Measurements from ENCODE around the gene PSMB3.

The PSMB3 gene

DNA sequence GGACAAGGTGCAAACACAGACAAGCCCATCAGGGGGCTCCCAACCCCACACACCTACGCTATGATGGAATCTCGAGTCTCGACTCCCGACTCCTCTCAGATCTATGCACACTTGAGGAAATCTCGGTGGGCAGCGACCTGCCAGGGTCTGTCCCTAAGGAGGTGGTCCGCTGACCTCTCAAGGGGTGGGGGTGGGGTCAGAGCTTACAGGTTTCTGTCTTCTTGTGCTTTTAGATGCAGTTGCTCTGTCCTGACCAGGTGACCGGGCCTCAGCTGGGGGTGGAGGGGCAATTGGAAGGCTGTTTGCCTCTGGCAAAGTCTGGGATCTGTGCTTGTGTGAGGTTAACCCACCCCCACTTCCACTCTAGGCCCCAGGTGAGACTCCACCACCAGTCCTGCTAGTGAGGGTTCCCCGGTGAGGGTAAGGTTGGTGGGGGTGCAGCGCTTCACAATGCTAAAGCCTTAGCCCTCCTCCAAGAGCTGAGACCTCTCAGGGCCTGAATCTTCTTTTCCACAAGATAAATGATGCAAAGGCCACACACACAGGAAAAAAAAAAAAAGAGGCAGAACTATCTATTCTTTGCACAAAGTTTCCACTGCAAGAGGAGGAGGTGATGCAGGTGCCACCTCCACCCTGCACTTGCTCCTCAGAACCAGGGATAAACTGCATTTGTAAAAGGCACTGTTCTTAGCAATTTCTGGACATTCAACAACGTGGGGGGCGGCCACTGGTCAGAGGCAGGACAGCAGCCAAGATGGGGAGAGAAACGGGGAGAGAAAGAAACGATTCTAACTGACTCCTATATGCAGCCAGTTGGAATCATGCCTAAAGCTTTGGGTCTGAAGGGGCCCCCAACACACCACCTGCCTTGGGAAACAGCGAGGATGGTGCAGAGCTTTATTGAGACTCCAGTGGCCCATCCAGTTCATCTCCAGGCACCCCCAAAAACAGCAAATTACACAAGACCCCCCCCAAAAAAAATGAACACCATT, 18.3 kb upstream of the PSMB3 start:
- peak; percentile 68 for DNase-seq (ENCODE audit: low spot score)

GRCh38 chr17:38735161-38735997, 17.2 kb upstream of the PSMB3 start:
- peak; percentile 66 for DNase-seq (ENCODE audit: low spot score)

- no peak for DNase-seq (ENCODE audit: low spot score)
These were observed 14.4 kb upstream of the PSMB3 start for GRCh38 chr17:38738007-38738662.

GRCh38 chr17:38738686-38739085, 13.9 kb upstream of the PSMB3 start:
- no peak for DNase-seq (ENCODE audit: low spot score)

DNA sequence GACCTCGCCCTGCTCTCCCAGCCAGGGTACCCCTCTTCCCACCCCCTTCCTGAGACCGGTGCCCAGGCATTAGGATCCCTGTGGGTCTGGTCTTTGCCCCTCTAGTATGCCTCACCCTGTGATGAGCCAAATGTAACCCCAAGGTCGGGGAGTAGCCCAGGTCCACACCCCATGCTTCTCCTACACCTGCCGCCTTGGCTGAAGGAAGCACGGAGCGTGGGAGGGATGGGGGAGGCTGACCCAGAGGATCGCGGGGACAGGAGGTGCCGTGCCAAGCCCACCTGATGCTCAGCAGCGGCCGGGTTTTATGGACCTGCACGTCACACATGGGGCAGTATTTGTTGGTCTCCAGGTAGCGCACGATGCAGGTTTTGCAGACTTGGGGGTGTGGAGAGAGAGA, 13.2 kb upstream of the PSMB3 start:
- no peak for DNase-seq (ENCODE audit: low spot score)

GRCh38 chr17:38740044-38740443, 12.5 kb upstream of the PSMB3 start:
- DNase-seq (ENCODE audit: low spot score): no peak

GRCh38 chr17:38740806-38741205, 11.7 kb upstream of the PSMB3 start:
- DNase-seq (ENCODE audit: low spot score): no peak

GRCh38 chr17:38741461-38741860, 11.1 kb upstream of the PSMB3 start:
- no peak for DNase-seq (ENCODE audit: low spot score)

DNA sequence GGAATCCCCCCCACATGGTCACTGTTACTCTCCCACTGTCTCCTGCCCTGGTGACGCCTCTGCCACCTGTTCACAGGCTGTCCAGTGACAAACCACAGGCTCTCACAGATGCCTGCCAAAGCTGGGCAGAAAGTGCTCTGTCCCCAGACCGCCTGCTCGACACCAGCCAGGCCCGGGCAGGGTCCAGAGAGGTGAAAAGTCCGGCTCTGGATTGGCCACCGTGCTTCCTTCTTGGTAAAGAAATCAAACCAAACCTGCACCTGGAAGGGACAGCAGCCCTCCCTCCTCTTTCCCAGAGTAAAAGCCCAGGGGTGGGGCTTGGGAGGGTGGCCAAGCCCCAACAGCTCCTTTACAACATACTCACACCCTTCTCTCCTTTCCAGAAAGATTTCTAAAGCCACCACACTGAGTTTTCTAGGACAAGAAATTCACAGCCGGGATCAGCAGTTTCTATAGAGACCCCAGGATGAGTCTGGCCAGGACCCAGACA, 10.6 kb upstream of the PSMB3 start:
- no peak for DNase-seq (ENCODE audit: low spot score)

GRCh38 chr17:38742411-38743308, 9.9 kb upstream of the PSMB3 start:
- DNase-seq (ENCODE audit: low spot score): peak; percentile 75

DNA sequence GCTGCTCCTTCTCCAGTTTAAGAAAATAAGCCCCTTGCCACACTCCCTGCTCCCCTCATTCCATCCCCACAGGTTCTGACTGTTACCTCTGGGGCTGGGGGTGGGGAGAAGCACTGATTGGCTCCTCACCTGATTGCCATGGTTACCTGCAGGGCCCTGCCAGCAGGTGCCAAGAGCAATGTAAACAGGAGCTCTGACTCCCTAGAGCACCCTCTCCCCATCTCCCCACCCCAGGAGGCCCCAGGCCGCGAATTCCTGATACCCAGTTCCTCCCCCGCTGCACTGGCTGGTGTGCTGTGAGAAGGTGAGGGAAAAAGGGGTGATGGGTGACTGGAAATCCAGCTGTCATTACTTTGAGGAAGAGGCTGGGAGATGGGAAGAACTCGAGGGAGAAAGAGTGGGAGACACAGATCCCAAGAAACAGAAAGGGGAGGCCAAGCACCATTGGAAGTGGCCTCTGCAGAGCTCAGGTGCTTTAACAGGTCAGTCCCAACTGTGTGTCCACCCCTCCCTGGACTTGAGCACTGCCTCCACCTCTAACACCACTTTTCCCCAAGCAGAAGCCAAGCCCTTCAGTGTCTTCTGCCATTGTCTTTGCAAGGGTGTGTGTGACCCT, 8.9 kb upstream of the PSMB3 start:
- no peak for DNase-seq (ENCODE audit: low spot score)

GRCh38 chr17:38745545-38745944, 7.0 kb upstream of the PSMB3 start:
- DNase-seq (ENCODE audit: low spot score): peak; percentile 68

- peak; percentile 51 for DNase-seq (ENCODE audit: low spot score)
These were observed 6.3 kb upstream of the PSMB3 start for GRCh38 chr17:38746004-38746848.

GRCh38 chr17:38746849-38747462, 5.6 kb upstream of the PSMB3 start:
- DNase-seq (ENCODE audit: low spot score): peak; percentile 66

DNA sequence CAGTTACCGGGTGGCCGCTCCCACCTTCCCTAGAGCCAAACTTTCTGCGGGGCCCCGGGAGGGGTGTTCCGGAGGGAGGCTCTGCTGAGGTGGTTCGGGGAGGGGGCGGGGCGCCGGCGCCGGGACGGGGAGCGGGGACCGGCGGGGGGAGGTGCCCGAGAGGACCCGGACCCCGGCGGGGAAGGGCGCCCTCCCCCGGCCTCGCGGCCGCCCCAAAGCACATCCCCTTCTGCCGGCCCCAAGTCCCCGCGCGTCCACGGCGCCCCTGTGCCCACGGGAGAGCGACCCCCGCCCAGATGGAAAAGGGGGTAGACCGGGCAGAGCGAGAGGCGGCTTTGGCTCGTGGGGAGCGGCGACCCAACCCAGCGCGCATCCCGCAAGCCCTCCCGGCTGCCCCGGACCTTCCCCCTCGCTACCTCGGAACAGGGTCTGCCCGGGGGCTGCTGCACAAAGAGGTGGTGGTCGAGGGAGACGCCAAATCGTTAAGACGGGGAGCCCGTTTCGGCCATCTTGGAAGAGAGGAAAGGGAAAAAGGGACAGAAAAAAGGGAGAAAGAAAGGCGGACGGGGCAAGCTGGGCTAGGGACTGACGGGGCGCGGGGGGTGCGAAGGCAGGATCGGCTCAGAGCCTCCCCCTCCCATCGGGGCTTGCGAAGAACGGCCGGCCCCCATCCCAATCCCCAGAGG, 4.9 kb upstream of the PSMB3 start:
- peak; percentile 55 for DNase-seq (ENCODE audit: low spot score)

GRCh38 chr17:38748149-38748891, 4.2 kb upstream of the PSMB3 start, which contains the start of gene PCGF2:
TSS of gene PCGF2 (minus strand) at chr17:38748336. CDS start at chr17:38740402, 7,934 bp downstream.
- no peak for DNase-seq (ENCODE audit: low spot score)

- no peak for DNase-seq (ENCODE audit: low spot score)
These were observed 3.7 kb upstream of the PSMB3 start for GRCh38 chr17:38748892-38749222.

All from NAMALWA (cell line).